HepG2 (cell line): Measurements from ENCODE around the gene ZNF229. TPM values are rescaled to one million over a fixed set of nuclear protein-coding genes. Genes with fewer than 3 reads are reported as not detected.

Experiments
- ATAC-seq: fragments of 200-7000 bp; cut with Tn5 transposase; 3 replicates; pipeline ENCODE4 v1.9.1; 2020; ENCODE audit warnings: mild to moderate bottlenecking, moderate library complexity
- BruUV-seq: library from RNA; stranded (reverse); fragments of 400-500 nt; replicated peaks from 2 replicates; lab custom pipeline; 2021; lab: Mats Ljungman, UMichigan
- CTCF ChIA-PET: fragments of 300-600 bp; formaldehyde crosslinking; extraction: SDS; loops from one replicate; lab custom pipeline; 2021; ENCODE audit warnings: low total read pairs, inconsistent platforms, low intra/inter-chr PET ratio; lab: Yijun Ruan, JAX
- POLR2A ChIA-PET: fragments of 350-600 bp; sonication (Branson Sonifier 250); formaldehyde crosslinking; loops from one replicate; lab custom pipeline; 2020; ENCODE audit warnings: antibody characterized with exemption, inconsistent platforms; lab: Yijun Ruan, JAX
- DNase-seq: peaks from one replicate; pipeline ENCODE4 v3.0.0-alpha.2; 2015; ENCODE audit warnings: low spot score
- FAIRE-seq: peaks from 3 replicates; lab custom pipeline; 2011; peaks lifted over from hg19 to GRCh38; lab: Jason Lieb, UNC
- H2AFZ ChIP-seq: one replicate; pipeline ENCODE4 v1.6.1; 2011; ENCODE audit warnings: low read length, inconsistent platforms
- H3K27ac ChIP-seq: fragments of 300-600 bp; 3 replicates; pipeline ENCODE4 v1.8.0; 2011; ENCODE audit warnings: mixed run types, mild to moderate bottlenecking, mixed read lengths, low read length, inconsistent platforms; ENCODE audit not compliant: insufficient read depth; ENCODE audit errors: extremely low read length
- H3K27me3 ChIP-seq, 2 experiments: fragments of 200-600 bp in 1 of 2; 2 replicates in 1 of 2; 3 replicates in 1 of 2; pipeline versions ENCODE4 v1.6.0 to v1.8.0; 2011; ENCODE audit warnings: low read length in 2 of 2, mild to moderate bottlenecking in 2 of 2, moderate library complexity in 2 of 2, inconsistent platforms in 1 of 2; ENCODE audit not compliant: insufficient read depth in 2 of 2, control insufficient read depth in 1 of 2
- H3K36me3 ChIP-seq, 2 experiments: fragments of 200-600 bp in 1 of 2; replicated peaks in 1 of 2; 2 replicates in 1 of 2; 3 replicates in 1 of 2; pipeline versions ENCODE4 v1.5.1 to v1.8.0; 2011; ENCODE audit warnings: low read length in 2 of 2, inconsistent platforms in 1 of 2; ENCODE audit not compliant: insufficient read depth in 2 of 2, control insufficient read depth in 1 of 2
- H3K4me1 ChIP-seq: 2 replicates; pipeline ENCODE4 v1.5.1; 2012; ENCODE audit warnings: low read length, inconsistent platforms; ENCODE audit not compliant: insufficient read depth
- H3K4me2 ChIP-seq: 2 replicates; pipeline ENCODE4 v1.6.0; 2011; ENCODE audit warnings: low read depth, low read length, inconsistent platforms
- H3K4me3 ChIP-seq, 3 experiments: fragments of 200-600 bp in 1 of 3; sonication (generic), shearing (Covaris generic) in 1 of 3; replicated peaks in 1 of 3; 2 replicates each; pipeline ENCODE4 v1.5.1; 2011 to 2016; ENCODE audit warnings: low read length in 3 of 3, inconsistent platforms in 2 of 3, low read depth in 2 of 3, mild to moderate bottlenecking in 2 of 3, control low read depth in 1 of 3, mixed read lengths in 1 of 3; ENCODE audit not compliant: insufficient read depth in 1 of 3
- H3K79me2 ChIP-seq: one replicate; pipeline ENCODE4 v1.6.1; 2011; ENCODE audit warnings: low read length, inconsistent platforms; ENCODE audit not compliant: insufficient read depth
- H3K9ac ChIP-seq: 2 replicates; pipeline ENCODE4 v1.6.0; 2011; ENCODE audit warnings: mild to moderate bottlenecking, low read depth, low read length, inconsistent platforms; ENCODE audit not compliant: insufficient read depth
- H3K9me3 ChIP-seq: 2 replicates; pipeline ENCODE4 v1.5.1; 2012; ENCODE audit warnings: mild to moderate bottlenecking, low read length
- H4K20me1 ChIP-seq: 2 replicates; pipeline ENCODE4 v1.6.0; 2011; ENCODE audit warnings: inconsistent platforms, mild to moderate bottlenecking, low read length, moderate library complexity; ENCODE audit not compliant: insufficient read depth
- FOSL2 ChIP-seq: sonication (generic); formaldehyde crosslinking; IDR thresholded peaks from 2 replicates; pipeline ENCODE4 v1.4.0; 2020; ENCODE audit warnings: missing genetic modification reagents
- HNRNPL ChIP-seq: fragments of 200-400 bp; formaldehyde crosslinking; IDR thresholded peaks from 2 replicates; pipeline ENCODE4 v1.6.1; 2017; ENCODE audit warnings: mild to moderate bottlenecking, low read depth, low read length
- MTF2 ChIP-seq: sonication (generic); formaldehyde crosslinking; IDR thresholded peaks from 2 replicates; pipeline ENCODE4 v1.5.0; 2020; ENCODE audit warnings: missing genetic modification reagents, borderline replicate concordance
- RAD21 ChIP-seq: fragments of 450-650 bp; formaldehyde crosslinking; IDR thresholded peaks from 2 replicates; pipeline ENCODE4 v1.5.0; 2020; ENCODE audit warnings: mild to moderate bottlenecking
- THYN1 ChIP-seq: sonication (generic); formaldehyde crosslinking; IDR thresholded peaks from 2 replicates; pipeline ENCODE4 v1.8.1; 2023; ENCODE audit warnings: low read depth, mild to moderate bottlenecking, moderate library complexity, missing genetic modification reagents, borderline replicate concordance
- U2AF1 ChIP-seq: fragments of 200-400 bp; formaldehyde crosslinking; optimal IDR thresholded peaks from 2 replicates; pipeline ENCODE3; 2017; ENCODE audit warnings: mild to moderate bottlenecking, low read depth, low read length
- ZSCAN20 ChIP-seq: sonication (generic); formaldehyde crosslinking; IDR thresholded peaks from 2 replicates; pipeline ENCODE4 v1.4.0; 2020; ENCODE audit warnings: missing genetic modification reagents, mild to moderate bottlenecking, borderline replicate concordance
- WGBS: methylation state at CpG from one replicate; pipeline ENCODE4 v1.1.6; 2017; ENCODE audit warnings: low lambda C conversion rate; 5-methylcytosine and 5-hydroxymethylcytosine counted together
- in situ Hi-C: cut with HindIII; loops from 2 replicates; pipeline ENCODE4 v1.10.0; 2017; ENCODE audit warnings: low pct_unique_long_range_greater_than_20kb; ENCODE audit not compliant: extremely low pct_ligation_motif_present
- intact Hi-C: fragments of 100-400 bp; cut with micrococcal nuclease; formaldehyde crosslinking; loops from one replicate; pipeline ENCODE4 v1.10.0; 2022; ENCODE audit not compliant: unreplicated experiment
- polyA plus RNA-seq, 8 experiments: library from polyadenylated mRNA; depleted of rRNA in 3 of 8; stranded (reverse) in 7 of 8; unstranded in 1 of 8; fragments of >200 nt; fragmentation: Illumina TruSeq in 4 of 8; extraction: Trizol in 4 of 8; gene quantifications; 2 replicates each; pipeline versions ENCODE4 v1.2.1 to v1.2.3, GENCODE V29; 2011 to 2016; ENCODE audit warnings: low read depth in 4 of 8, missing spikeins in 1 of 8, mixed read lengths in 1 of 8; ENCODE audit not compliant: insufficient read depth in 1 of 8
- total RNA-seq, 5 experiments: library from RNA; depleted of rRNA; stranded (reverse); fragments of >200 nt; fragmentation: Illumina TruSeq; extraction: Trizol; gene quantifications; 2 replicates each; pipeline ENCODE4 v1.2.3, GENCODE V29; 2016; ENCODE audit warnings: low read depth in 1 of 5
- TF ChIP-seq, protein P1 (sequence below): sonication (generic); formaldehyde crosslinking; IDR thresholded peaks from 2 replicates; pipeline ENCODE4 v1.8.1; 2023; ENCODE audit warnings: missing genetic modification reagents, mild to moderate bottlenecking, borderline replicate concordance
- TF ChIP-seq, protein P2 (sequence below): sonication (generic); formaldehyde crosslinking; IDR thresholded peaks from 2 replicates; pipeline ENCODE4 v1.9.0; 2022; ENCODE audit warnings: low read depth, missing genetic modification reagents

The ZNF229 gene
- total and polyA plus RNA-seq, 2 of the 13 experiments (the other 11 are each of a cell fraction or from before 2014, with no cell fraction given): 0.01 to 0.11 TPM

DNA sequence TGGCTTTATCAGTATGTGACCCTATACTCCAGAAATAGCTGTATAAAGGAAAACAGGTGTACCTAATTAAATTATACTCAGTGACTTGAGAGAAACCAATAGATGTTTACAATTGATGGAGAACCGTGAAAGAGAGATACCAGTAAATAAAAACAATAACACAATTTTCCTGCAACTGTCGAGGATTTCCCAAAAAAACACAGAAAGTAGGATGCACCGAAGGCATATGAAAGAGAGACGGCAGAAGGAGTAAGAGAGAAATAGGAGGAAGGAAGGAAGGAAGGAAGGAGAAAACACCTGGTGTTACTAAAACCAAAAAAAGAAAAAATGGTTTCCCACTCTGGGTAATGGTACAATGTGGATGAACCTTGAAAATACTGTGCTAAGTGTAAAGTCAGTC, 6.8 kb upstream of the ZNF229 start:
- WGBS: 3% methylated on average over 4 of the region's 4 CpGs
- Histone ChIP-seq H3K27me3 (no peaks in the 10 kb centered on the region), H4K20me1 (no peaks in the 10 kb centered on the region), H3K4me2 (no peak overlapping the region), H3K4me3 (no peak overlapping the region), H3K36me3 (no peaks in the 10 kb centered on the region), H3K27ac (no peak overlapping the region), H3K9ac (no peak overlapping the region), H3K9me3 (peaks cover 75% of the 10 kb centered on the region), H2AFZ (no peak overlapping the region), H3K4me1 (no peaks in the 10 kb centered on the region), H3K79me2 (no peaks in the 10 kb centered on the region)
- intact Hi-C loops: no loop called here
- BruUV-seq: no TSS peak
- POLR2A ChIA-PET: no interaction called here
- TF ChIP-seq, protein P1, sequence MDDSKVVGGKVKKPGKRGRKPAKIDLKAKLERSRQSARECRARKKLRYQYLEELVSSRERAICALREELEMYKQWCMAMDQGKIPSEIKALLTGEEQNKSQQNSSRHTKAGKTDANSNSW (CRISPR knock-in tag): no peak
- no peak for TF ChIP-seq HNRNPL
- TF ChIP-seq MTF2 (CRISPR knock-in tag): no peak
- no peak for TF ChIP-seq ZSCAN20 (CRISPR knock-in tag)
- CTCF ChIA-PET: no interaction called here
- FAIRE-seq (no peak), ATAC-seq (no peak), DNase-seq (no peak)
- in situ Hi-C loops: no loop called here

DNA sequence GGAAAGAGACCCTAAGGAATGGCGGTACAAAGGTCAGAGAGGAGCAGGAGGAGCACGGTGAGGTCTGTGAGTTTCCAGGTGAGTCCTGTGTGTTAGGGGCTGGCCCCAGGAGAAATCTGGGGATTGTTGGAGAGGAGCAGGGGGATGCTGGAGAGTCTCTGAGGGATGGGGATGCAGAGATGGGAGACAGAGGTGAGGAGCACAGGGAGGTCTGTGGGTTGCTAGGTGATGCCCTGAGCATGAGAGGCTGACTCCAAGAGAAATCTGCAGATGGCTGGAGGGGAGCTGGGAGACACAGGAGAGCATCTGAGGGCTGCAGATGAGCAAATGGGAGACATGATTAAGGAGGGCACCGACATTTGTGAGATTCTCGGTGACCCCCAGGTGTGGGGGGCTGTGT, 4.1 kb upstream of the ZNF229 start:
- ChIA-PET CTCF (no interaction called here), POLR2A (no interaction called here)
- in situ Hi-C loops (no loop called here), intact Hi-C loops (no loop called here)
- DNase-seq: no peak
- no peaks in the 10 kb centered on the region for H4K20me1 ChIP-seq
- no peak overlapping the region for H3K4me3 ChIP-seq
- H3K79me2 ChIP-seq: no peaks in the 10 kb centered on the region
- no peaks in the 10 kb centered on the region for H3K4me1 ChIP-seq
- TF ChIP-seq RAD21 (CRISPR knock-in tag): no peak
- TF ChIP-seq FOSL2: no peak
- TF ChIP-seq, protein P2, sequence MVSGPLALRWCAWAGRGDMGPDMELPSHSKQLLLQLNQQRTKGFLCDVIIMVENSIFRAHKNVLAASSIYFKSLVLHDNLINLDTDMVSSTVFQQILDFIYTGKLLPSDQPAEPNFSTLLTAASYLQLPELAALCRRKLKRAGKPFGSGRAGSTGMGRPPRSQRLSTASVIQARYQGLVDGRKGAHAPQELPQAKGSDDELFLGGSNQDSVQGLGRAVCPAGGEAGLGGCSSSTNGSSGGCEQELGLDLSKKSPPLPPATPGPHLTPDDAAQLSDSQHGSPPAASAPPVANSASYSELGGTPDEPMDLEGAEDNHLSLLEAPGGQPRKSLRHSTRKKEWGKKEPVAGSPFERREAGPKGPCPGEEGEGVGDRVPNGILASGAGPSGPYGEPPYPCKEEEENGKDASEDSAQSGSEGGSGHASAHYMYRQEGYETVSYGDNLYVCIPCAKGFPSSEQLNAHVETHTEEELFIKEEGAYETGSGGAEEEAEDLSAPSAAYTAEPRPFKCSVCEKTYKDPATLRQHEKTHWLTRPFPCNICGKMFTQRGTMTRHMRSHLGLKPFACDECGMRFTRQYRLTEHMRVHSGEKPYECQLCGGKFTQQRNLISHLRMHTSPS (CRISPR knock-in tag): no peak
- TF ChIP-seq U2AF1: no peak
- TF ChIP-seq THYN1 (CRISPR knock-in tag): no peak
- H3K4me2 ChIP-seq: no peak overlapping the region
- no peak overlapping the region for H3K9ac ChIP-seq
- H3K9me3 ChIP-seq: peaks cover 88% of the 10 kb centered on the region
- no peaks in the 10 kb centered on the region for H3K36me3 ChIP-seq
- H3K27me3 ChIP-seq: no peaks in the 10 kb centered on the region
- no peak overlapping the region for H2AFZ ChIP-seq
- no peak for FAIRE-seq
- no peak overlapping the region for H3K27ac ChIP-seq
- BruUV-seq: no TSS peak
- 43% methylated on average over 4 of the region's 4 CpGs for WGBS
- ATAC-seq: no peak
